Astrocyte of the cerebellum (primary cell): ENCODE data around the gene LSM12.
"Not testable (repeated sequence)": the region's sequence is repeated elsewhere in the genome, so short reads cannot be mapped to it uniquely, and the experiment has no call there.

Source experiments
- DNase-seq: peaks from one replicate; pipeline ENCODE4 v3.0.0-alpha.2; 2011; ENCODE audit warnings: low read depth
- H3K4me3 ChIP-seq: 2 replicates; pipeline ENCODE4 v1.5.1; 2011; ENCODE audit warnings: mild to moderate bottlenecking, low read depth, low read length, moderate library complexity
- in situ Hi-C: cut with HindIII; loops from 2 replicates; pipeline ENCODE4 v1.10.0; 2017; ENCODE audit warnings: low sequenced_read_pairs
- TF ChIP-seq, protein P1 (sequence below): IDR thresholded peaks from 2 replicates; pipeline ENCODE4 v1.5.1; 2012; ENCODE audit warnings: low read length, low read depth, moderate library complexity, mild to moderate bottlenecking; ENCODE audit errors: missing control alignments

The LSM12 gene

DNA sequence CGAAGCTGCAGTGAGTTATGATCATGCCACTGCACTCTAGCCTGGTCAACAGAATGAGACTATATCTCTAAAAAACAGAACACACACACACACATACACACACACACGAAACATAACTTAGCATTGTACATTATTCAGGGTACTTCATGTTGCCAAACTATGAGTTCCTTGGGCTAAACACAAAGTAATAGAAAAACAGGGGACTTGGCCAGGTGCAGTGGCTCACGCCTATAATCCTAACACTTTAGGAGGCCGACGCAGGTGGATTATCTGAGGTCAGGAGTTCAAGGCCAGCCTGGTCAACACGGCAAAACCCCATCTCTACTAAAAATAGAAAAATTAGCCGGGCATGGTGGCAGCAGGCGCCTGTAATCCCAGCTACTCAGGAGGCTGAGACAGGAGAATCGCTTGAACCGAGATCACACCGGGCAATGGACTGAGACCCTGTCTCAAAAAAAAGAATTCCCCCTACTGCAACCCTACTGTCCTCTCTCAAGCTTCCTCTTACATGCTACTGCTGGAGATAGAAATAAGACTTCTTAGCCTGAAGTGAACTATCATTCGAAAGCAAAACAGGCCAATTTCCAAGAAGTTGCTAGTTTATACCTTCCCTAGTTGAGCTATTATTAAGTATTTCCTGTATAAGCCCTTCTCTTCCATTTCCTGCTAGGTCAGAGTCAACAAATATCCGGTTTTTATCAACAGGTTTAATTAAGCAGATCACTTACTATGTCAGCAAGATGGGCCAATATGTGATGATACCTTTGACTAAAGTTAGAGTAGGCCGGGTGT is 7.2 kb downstream of the LSM12 start:
- no peak for DNase-seq
- TF ChIP-seq, protein P1, sequence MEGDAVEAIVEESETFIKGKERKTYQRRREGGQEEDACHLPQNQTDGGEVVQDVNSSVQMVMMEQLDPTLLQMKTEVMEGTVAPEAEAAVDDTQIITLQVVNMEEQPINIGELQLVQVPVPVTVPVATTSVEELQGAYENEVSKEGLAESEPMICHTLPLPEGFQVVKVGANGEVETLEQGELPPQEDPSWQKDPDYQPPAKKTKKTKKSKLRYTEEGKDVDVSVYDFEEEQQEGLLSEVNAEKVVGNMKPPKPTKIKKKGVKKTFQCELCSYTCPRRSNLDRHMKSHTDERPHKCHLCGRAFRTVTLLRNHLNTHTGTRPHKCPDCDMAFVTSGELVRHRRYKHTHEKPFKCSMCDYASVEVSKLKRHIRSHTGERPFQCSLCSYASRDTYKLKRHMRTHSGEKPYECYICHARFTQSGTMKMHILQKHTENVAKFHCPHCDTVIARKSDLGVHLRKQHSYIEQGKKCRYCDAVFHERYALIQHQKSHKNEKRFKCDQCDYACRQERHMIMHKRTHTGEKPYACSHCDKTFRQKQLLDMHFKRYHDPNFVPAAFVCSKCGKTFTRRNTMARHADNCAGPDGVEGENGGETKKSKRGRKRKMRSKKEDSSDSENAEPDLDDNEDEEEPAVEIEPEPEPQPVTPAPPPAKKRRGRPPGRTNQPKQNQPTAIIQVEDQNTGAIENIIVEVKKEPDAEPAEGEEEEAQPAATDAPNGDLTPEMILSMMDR: no peak
- H3K4me3 ChIP-seq: no peak overlapping the region
- in situ Hi-C loops: no loop called here

DNA sequence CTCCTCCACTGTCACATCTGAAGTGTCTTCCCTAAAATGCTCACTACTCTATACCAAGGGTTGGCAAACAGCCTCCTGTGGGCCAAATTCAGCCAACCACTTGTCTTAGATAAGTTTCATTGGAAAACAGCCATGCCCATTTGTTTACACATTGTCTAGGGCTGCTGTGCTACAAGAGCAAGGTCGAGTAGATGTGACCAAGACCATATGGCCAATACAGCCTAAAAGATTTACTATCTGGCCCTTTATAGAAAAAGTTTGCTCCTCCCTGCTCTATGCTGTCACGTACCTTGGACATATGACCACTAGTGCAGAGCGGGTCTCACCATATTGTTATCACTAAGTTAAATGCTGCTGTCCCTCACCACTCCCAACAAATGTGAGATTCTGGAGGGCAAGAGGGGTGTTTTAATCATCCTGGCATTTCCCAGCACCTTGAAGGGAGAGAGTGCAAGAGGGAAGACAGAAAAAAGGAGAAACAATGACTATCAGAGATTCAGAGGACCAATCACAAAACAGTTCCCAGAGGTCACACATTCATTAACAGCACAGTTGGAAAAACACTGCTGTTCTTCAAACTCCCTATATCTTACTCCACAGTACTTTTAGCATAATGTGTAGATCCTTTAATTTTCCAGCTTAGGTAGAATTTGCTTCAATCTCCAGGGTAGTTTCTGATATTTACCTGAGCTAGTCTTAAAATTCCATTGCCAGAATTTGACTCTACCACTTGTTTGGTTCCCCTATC is 13.2 kb downstream of the LSM12 start:
- TF ChIP-seq, protein P1: no peak
- in situ Hi-C loops: no loop called here

DNA sequence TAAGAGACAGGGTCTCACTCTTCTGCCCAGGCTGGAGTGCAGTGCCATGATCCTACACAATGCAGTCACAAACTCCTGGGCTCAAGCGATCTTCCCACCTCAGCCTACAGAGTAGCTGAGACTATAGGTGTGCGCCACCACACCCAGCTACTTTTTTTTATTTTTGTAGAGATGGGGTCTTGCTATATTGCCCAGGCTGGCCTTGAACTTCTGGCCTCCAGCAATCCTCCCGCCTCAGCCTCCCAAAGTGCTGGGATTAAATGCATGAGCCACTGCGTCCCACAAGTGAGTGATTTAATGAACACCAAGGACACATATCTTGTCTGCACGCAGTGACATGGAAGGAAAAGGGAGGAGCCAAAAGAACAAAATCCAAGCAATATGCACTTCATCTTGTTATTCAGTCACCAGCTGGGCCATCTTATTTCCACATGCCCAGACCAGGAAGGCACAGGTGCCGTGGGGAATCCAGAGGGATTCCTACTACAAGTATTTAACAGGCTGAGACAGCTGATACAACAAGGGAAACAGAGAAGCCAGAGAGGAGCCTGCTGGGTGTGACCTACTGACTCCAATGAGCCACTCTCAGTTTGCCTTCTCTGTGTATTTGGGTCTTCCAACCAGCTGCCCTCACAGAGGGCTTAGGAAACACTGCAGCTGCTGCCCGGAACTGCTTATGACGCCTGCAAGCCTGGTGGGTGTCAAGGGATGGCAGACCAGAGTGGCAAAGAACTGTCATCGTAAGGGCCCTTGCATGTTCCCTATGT is 17.0 kb downstream of the LSM12 start:
- no peak overlapping the region for H3K4me3 ChIP-seq
- DNase-seq: no peak
- TF ChIP-seq, protein P1: no peak
- in situ Hi-C loops: no loop called here

More for the DNA sequence above, 13.2 kb downstream of the LSM12 start:
- H3K4me3 ChIP-seq: no peak overlapping the region
- DNase-seq: no peak

DNA sequence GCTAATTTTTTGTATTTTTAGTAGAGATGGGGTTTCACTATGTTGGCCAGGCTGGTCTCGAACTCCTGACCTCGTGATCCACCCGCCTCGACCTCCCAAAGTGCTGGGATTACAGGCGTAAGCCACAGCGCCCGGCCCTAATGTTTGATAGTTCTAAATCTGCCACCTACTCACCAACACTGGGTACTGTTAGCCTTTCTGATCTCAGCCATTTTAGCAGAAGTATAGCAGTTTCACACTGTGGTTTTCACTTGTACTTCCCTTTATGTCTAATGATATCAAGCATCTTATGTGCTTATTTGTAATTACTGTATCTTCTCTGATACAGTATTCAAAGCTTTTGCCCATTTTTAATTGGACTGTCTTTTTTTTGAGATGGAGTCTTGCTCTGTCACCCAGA is 19.6 kb downstream of the LSM12 start:
- H3K4me3 ChIP-seq, DNase-seq, in situ Hi-C loops: not testable (repeated sequence)

DNA sequence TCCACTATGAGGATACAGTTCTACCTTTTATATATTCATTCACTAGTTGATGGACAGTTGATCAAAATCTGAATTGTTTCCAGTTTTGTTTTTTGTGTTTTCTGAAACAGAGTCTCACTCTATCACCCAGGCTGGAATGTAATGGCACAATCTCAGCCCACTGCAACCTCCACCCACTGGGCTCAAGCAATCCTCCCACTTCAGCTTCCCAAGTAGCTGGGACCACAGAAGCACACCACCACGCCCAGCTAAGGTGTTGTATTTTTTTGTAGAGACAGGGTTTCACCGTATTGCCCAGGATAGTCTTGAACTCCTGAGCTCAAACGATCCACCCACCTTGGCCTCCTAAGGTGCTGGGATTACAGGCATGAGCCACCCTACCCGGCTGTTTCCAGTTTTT is 21.0 kb downstream of the LSM12 start:
- no peak overlapping the region for H3K4me3 ChIP-seq
- DNase-seq: no peak
- TF ChIP-seq, protein P1: no peak
- in situ Hi-C loops: no loop called here

DNA sequence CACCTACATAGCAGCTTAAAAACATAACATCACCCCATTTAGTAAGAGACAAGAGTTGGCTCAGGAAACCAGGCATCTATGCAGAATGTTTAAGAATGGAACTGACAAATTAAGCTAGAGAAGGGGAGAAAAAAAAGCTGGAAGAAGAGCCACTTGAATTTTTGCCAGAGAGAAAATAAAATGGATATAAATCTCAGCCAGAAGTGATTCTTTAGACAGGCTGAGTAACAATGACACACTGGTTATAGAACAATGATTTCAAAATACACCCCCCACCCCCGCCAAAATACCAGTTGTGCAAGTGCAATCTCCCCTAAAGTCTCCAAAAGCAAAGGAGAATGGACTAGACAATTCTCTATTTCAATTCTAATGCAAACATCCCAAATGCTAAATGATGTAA is 22.4 kb downstream of the LSM12 start:
- TF ChIP-seq, protein P1: no peak
- no peak overlapping the region for H3K4me3 ChIP-seq
- DNase-seq: no peak
- in situ Hi-C loops: no loop called here
